Hepatocyte (in vitro differentiated cells): ENCODE results near the gene TCAP.

ENCODE experiments used
- EZH2 ChIP-seq: fragments of 200-600 bp; sonication (generic); IDR thresholded peaks from 2 replicates; pipeline ENCODE4 v1.6.1; 2016; ENCODE audit warnings: antibody characterized with exemption, mild to moderate bottlenecking, borderline replicate concordance
- EZH2phosphoT487 ChIP-seq: fragments of 200-600 bp; sonication (generic); IDR thresholded peaks from one replicate; pipeline ENCODE4 v1.6.1; 2018; ENCODE audit warnings: antibody characterized with exemption, mild to moderate bottlenecking, low read depth, moderate library complexity; ENCODE audit not compliant: unreplicated experiment, severe bottlenecking
- TF ChIP-seq, protein P1 (sequence below): fragments of 200-600 bp; sonication (generic); IDR thresholded peaks from 2 replicates; pipeline ENCODE4 v1.5.1; 2016; ENCODE audit warnings: antibody characterized with exemption, mild to moderate bottlenecking; ENCODE audit not compliant: poor library complexity

DNA sequence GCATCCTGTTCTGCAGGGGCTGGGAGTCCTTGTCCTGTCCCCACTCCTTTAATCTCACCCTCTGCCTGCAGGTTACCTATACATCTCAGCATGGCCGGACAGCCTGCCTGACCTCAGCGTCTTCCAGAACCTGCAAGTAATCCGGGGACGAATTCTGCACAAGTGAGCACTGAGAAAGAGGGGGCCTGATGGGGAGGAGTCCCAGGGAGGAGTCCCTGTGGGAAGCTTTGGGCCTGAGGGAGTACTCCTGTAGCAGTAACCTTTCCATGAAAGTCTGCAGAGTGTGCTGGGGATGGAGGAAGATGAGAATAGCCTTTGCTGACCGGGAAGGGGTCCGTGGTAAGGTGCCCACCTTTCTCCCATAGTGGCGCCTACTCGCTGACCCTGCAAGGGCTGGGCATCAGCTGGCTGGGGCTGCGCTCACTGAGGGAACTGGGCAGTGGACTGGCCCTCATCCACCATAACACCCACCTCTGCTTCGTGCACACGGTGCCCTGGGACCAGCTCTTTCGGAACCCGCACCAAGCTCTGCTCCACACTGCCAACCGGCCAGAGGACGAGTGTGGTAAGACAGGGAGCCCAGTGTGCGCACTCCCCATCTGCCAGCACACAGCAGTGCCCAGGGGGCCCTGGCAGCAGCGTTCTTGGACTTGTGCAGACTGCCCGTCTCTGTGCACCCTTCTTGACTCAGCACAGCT, 50.4 kb downstream of the TCAP start:
- TF ChIP-seq, protein P1, sequence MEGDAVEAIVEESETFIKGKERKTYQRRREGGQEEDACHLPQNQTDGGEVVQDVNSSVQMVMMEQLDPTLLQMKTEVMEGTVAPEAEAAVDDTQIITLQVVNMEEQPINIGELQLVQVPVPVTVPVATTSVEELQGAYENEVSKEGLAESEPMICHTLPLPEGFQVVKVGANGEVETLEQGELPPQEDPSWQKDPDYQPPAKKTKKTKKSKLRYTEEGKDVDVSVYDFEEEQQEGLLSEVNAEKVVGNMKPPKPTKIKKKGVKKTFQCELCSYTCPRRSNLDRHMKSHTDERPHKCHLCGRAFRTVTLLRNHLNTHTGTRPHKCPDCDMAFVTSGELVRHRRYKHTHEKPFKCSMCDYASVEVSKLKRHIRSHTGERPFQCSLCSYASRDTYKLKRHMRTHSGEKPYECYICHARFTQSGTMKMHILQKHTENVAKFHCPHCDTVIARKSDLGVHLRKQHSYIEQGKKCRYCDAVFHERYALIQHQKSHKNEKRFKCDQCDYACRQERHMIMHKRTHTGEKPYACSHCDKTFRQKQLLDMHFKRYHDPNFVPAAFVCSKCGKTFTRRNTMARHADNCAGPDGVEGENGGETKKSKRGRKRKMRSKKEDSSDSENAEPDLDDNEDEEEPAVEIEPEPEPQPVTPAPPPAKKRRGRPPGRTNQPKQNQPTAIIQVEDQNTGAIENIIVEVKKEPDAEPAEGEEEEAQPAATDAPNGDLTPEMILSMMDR, result no peak
- TF ChIP-seq EZH2 (no peak), EZH2phosphoT487 (no peak)
